ENCODE results near the gene SLCO3A1. TPM values are rescaled to one million over a fixed set of nuclear protein-coding genes. Genes with fewer than 3 reads are reported as not detected.
A peak's percentile ranks its signal among the peaks of the same experiment; 100 is the strongest.

SLCO3A1 gene
- total and polyA plus RNA-seq, 12 donors = 33.9 to 57.2 (median 46.4) TPM

DNA sequence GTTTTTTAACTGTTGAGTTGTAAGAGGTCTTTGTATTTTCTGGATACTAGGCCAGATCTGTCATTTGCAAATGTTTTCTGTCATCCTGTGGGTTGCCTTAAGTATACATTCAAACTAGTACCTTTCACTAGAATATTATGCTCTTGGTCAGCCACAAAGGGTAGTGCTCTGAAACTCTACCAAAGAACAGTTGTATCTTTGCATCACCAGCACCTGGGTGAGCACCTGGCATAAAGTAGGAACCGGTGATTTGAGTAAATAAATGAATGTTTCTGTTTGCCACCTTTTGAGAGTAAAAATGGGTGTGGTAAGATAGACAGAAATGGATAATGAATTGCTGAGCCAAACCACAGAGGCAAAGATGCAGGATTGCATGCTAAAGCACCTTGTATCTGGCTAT is 98.7 kb downstream of the SLCO3A1 start:
- Histone ChIP-seq H3K27ac (no peak overlapping the region), H3K4me1 (peaks cover 23 to 90% (median 68%) of the 10 kb centered on the region in 9 donors), H3K4me3 (no peak overlapping the region), H3K27me3 (no peaks in the 10 kb centered on the region), H3K9me3 (no peaks in the 10 kb centered on the region), H3K36me3 (no peaks in the 10 kb centered on the region)
- intact Hi-C loops (cut with DNase I) = no loop called here
- no peak for ATAC-seq
- no peak for TF ChIP-seq CTCF (IDR thresholded peaks at IDR 0.05)
- WGBS, 2 donors = 95 to 96% methylated on average over 1 of the region's 1 CpG
- no peak for DNase-seq

DNA sequence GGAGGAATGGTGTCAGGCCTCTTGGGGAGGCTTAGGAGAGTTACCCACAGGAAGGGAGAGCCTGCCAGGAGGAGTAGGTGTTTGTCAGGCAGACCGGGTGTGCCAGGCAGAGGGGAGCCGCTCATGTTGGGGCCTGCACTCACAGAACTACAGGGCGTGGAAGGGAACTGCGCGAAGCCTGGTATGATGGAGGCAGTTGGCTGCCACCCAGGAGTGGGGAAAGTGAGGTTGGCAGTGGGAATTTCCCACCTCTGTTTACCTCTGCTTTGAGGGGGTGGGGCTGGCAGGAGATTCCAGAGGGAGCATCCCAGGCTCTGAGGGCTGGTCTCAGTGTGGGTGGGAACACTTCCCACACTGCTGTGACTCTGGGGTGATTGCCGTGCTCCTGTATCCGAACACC is 99.9 kb downstream of the SLCO3A1 start:
- no peaks in the 10 kb centered on the region for H3K36me3 ChIP-seq
- 89 to 90% methylated on average over 7 of the region's 7 CpGs for WGBS, 2 donors
- H3K4me3 ChIP-seq = no peak overlapping the region
- no peak for TF ChIP-seq CTCF (IDR thresholded peaks at IDR 0.05)
- H3K9me3 ChIP-seq = no peaks in the 10 kb centered on the region
- ATAC-seq (no peak), DNase-seq (no peak)
- no peaks in the 10 kb centered on the region for H3K27me3 ChIP-seq
- intact Hi-C loops (cut with DNase I) = no loop called here
- H3K4me1 ChIP-seq = peaks cover 11 to 78% (median 58%) of the 10 kb centered on the region in 9 donors
- H3K27ac ChIP-seq = peak overlapping the region in 2 of 10 donors; percentile 14 to 31

DNA sequence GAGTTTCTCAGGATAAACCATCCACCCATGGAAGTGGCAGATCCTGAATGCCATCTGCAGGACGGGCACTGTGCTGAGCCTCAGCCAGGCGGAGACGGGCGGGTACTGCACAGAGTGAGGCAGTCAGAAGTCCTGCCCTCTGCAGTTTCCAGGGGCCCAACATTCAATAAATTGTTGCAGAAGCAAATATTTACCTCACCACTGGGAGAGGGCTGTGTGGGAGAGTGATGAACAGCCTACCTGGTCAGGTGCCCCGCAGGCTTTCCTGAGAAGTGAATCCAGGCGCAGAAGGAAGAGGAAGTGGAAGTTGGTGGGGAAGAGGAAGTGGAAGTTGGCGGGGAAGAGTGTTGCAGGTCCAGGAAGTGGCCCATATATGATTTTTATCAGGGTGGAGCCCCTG is 100.8 kb downstream of the SLCO3A1 start:
- no peak overlapping the region for H3K4me3 ChIP-seq
- H3K27ac ChIP-seq = peak overlapping the region in 1 of 10 donors; percentile 31
- no peaks in the 10 kb centered on the region for H3K36me3 ChIP-seq
- H3K4me1 ChIP-seq = peaks cover 7 to 69% (median 49%) of the 10 kb centered on the region in 9 donors
- DNase-seq (no peak), ATAC-seq (peak in 2 of 8 donors; percentile 24 to 29)
- 77 to 86% methylated on average over 7 of the region's 7 CpGs for WGBS, 2 donors
- intact Hi-C loops (cut with DNase I) = no loop called here
- H3K9me3 ChIP-seq = no peaks in the 10 kb centered on the region
- TF ChIP-seq CTCF (IDR thresholded peaks at IDR 0.05) = no peak
- no peaks in the 10 kb centered on the region for H3K27me3 ChIP-seq

DNA sequence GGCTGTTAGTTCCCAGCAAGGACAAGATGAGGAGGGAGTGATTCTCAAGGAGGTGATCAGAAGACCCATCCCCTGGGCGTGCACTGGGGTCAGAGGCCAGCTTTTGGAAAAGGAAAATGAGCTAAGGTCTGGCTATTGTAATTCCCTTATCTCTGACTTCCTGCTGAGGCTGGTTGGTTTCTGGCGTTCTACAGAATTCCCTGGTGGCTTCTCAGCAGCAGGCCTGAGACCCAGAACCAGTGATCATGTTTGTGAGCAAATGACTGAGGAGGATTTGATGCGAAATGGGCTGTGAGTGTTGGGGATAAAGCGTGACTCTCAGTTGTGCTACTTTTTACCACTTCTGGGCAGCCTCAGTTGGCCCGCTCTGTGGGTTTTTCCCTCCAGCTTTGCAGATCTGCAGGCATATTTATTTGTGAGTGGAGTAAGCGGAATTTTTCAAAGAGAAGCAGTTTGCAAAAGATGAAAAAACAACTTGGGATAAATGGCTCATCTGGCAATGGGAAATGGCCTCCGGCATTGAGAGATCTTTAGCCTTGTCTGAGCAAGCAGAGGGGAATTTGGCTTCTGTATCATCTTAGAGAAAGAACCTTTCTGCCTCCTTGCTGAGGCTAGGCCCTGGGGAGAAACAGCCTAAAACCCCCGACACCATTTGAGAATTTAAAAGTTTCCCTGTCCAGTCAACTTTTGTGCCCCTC is 102.7 kb downstream of the SLCO3A1 start:
- Histone ChIP-seq H3K27ac (peak overlapping the region in 9 of 10 donors; percentile 41 to 84 (median 70)), H3K4me1 (peaks cover 7 to 50% (median 42%) of the 10 kb centered on the region in 9 donors)
- ATAC-seq = peak; percentile 48 to 84 (median 74)

More for the DNA sequence above, 102.7 kb downstream of the SLCO3A1 start:
- peak; percentile 57 to 62 for DNase-seq
- Histone ChIP-seq H3K36me3 (no peaks in the 10 kb centered on the region), H3K9me3 (no peaks in the 10 kb centered on the region), H3K4me3 (no peak overlapping the region), H3K27me3 (no peaks in the 10 kb centered on the region)
- intact Hi-C loops (cut with DNase I) = no loop called here
- TF ChIP-seq CTCF (IDR thresholded peaks at IDR 0.05) = no peak
- 51 to 63% methylated on average over 8 of the region's 8 CpGs for WGBS, 2 donors

Measured in heart right ventricle (tissue), 16 donors.